ENCODE measurements around the gene TCF7L1.
"Not testable (repeated sequence)": the region's sequence is repeated elsewhere in the genome, so short reads cannot be mapped to it uniquely, and the experiment has no call there.

DNA sequence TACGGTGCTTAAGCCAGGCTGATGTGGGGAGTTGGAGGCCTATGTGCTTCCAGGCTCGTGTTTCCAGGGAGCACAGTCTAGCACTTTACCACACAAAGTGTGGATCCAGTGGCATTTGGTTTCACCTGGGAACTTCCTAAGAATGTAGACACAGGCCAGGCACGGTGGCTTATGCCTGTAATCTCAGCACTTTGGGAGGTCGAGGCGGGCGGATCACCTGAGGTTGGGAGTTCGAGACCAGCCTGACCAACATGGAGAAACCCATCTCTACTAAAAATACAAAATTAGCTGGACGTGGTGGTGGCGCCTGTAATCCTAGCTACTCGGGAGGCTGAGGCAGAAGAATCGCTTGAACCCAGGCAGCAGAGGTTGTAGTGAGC lies 190.8 kb downstream of the TCF7L1 start:
- not testable (repeated sequence) for TF ChIP-seq ELF1 (CRISPR knock-in tag; IDR thresholded peaks at IDR 0.05); HNRNPUL1 (IDR thresholded peaks at IDR 0.05; ENCODE audit: low read depth, low read length); ATF1 (CRISPR knock-in tag; IDR thresholded peaks at IDR 0.05); HCFC1 (IDR thresholded peaks at IDR 0.05; ENCODE audit: low read depth, low read length)
- TF ChIP-seq, protein P1, sequence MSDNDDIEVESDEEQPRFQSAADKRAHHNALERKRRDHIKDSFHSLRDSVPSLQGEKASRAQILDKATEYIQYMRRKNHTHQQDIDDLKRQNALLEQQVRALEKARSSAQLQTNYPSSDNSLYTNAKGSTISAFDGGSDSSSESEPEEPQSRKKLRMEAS (IDR thresholded peaks at IDR 0.05), result not testable (repeated sequence)
- TF ChIP-seq, protein P2, sequence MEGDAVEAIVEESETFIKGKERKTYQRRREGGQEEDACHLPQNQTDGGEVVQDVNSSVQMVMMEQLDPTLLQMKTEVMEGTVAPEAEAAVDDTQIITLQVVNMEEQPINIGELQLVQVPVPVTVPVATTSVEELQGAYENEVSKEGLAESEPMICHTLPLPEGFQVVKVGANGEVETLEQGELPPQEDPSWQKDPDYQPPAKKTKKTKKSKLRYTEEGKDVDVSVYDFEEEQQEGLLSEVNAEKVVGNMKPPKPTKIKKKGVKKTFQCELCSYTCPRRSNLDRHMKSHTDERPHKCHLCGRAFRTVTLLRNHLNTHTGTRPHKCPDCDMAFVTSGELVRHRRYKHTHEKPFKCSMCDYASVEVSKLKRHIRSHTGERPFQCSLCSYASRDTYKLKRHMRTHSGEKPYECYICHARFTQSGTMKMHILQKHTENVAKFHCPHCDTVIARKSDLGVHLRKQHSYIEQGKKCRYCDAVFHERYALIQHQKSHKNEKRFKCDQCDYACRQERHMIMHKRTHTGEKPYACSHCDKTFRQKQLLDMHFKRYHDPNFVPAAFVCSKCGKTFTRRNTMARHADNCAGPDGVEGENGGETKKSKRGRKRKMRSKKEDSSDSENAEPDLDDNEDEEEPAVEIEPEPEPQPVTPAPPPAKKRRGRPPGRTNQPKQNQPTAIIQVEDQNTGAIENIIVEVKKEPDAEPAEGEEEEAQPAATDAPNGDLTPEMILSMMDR (CRISPR knock-in tag; IDR thresholded peaks at IDR 0.05), result not testable (repeated sequence)

Data from HepG2 (cell line).